ENCODE measurements around the gene AGMO.

DNA sequence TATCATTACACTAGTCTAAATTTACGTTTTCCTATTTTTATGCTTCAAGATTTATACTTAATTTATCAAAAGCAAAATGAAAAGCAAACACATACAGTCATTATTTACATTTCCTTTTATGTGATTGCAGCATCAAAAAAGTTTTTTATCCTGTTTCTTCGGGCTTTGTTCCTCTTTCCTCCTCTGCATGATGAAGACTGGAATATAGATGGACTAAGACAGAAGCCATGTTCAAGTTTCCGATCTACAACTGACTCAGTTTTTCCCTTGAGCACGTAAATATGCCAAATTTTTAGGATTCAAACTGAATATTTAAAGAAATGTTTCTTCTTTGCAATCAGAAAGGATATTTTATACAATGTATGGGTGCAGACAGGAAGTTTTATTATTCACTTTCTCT is 385.7 kb downstream of the AGMO start:
- TF ChIP-seq CTCF (IDR thresholded peaks at IDR 0.05) (no peak), POLR2A (IDR thresholded peaks at IDR 0.05) (no peak)
